ENCODE measurements around the gene ARRDC5.
"Not testable (repeated sequence)": the region's sequence is repeated elsewhere in the genome, so short reads cannot be mapped to it uniquely, and the experiment has no call there.

ARRDC5 gene

GRCh38 chr19:4867534-4868285, 35.0 kb downstream of the ARRDC5 start, which contains the start of gene PLIN3:
Gene PLIN3 (minus strand): TSS chr19:4867667. CDS start chr19:4861394, 6,273 bp downstream.
- ATAC-seq: peak; percentile 92 to 94

DNA sequence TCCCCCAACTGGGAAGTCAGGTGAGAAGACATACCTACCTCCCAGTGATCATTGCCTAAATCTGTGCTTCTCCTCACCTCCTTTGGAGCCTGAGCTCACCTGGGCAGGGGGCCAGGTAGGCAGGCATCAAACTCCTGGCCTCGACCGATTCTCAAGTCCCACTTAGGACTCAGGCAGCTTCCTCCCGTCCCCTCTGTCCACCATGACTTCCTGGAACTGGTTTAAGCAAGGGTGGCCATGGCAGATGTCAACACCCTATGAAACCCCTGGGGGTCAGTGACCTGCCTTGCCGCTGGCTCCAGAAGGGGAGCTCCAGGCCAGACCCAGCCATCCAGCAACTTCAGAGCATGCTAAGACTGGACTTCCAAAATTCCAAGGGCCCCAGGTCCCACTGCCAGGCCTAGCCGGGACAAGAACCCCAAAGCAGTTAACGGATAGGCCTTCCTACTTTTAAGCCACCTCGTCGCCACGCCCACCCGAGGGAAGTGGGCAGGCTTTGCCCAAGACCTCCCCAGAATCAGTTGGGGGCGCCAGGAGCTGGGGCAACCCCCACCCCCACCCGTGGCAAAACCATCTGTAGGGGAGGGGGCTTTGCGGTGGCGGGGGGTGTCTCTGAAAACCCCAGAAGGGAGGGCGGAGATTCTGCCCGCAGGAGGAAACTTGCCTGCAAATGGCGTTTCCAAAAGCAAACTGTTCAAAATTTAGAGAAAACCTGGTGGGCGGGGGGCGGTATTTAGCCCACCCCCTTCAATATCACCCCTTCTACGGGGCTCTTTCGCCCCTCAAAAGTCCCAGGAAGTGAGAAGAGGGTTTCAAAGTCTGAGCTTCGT, 35.9 kb downstream of the ARRDC5 start:
- ATAC-seq: no peak

DNA sequence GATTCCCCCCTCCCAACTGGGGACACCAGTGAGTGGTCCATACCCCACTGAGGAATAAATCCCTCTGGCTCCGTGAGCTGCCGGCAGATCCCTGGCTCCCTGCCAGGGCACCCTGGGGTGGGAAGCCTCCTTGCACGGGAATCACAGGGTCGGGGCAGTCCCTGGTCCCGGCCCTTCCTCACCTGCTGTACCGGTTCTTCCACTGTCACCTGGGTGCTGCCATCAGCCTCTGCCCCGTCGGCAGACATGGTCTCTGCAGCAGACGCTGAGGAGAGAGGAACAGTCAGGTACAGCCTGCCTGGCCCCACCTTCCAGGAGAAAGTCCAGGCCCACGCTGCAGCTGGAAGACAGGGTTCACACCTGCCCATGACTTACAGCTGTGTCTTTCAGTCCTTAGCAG, 41.5 kb downstream of the ARRDC5 start:
- no peak for ATAC-seq

DNA sequence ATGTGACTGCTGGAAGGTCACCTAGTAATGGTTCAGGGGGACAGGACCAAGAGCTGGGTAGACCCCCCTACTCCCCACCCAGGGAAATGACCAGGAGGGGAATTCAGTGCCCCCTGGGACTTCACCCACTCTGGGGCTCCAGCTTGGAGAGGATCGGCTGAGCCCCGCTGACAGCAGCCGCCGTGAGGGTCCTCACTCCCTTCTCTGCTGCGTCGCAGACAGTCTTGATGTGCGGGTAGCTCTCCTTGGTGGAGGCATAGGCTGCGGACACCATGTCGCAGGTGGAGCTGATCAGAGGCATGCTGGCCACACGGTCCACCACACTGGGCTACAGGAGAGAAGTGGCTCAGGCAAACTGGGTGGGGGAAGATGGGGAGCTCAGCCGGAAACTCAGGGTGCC, 43.0 kb downstream of the ARRDC5 start:
- no peak for ATAC-seq

- not testable (repeated sequence) for ATAC-seq
Observed at GRCh38 chr19:4856468-4856867, 46.2 kb downstream of the ARRDC5 start.

DNA sequence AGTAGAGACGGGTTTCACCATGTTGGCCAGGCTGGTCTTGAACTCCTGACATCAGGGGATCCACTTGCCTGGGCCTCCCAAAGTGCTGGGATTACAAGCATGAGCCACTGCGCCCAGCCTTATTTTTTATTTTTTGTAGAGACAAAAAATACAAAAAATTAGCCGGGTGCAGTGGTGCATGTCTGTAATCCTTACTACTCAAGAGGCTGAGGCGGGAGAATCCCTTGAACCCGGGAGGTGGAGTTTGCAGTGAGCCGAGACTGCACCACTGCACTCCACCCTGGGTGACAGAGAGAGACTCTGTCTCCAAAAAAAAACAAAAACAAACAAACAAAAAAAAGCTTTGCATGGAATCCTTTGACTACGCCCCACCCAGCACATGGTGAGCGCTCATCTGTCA, 49.2 kb downstream of the ARRDC5 start:
- not testable (repeated sequence) for ATAC-seq

- ATAC-seq: no peak
Observed at GRCh38 chr19:4852484-4852883, 50.2 kb downstream of the ARRDC5 start.

DNA sequence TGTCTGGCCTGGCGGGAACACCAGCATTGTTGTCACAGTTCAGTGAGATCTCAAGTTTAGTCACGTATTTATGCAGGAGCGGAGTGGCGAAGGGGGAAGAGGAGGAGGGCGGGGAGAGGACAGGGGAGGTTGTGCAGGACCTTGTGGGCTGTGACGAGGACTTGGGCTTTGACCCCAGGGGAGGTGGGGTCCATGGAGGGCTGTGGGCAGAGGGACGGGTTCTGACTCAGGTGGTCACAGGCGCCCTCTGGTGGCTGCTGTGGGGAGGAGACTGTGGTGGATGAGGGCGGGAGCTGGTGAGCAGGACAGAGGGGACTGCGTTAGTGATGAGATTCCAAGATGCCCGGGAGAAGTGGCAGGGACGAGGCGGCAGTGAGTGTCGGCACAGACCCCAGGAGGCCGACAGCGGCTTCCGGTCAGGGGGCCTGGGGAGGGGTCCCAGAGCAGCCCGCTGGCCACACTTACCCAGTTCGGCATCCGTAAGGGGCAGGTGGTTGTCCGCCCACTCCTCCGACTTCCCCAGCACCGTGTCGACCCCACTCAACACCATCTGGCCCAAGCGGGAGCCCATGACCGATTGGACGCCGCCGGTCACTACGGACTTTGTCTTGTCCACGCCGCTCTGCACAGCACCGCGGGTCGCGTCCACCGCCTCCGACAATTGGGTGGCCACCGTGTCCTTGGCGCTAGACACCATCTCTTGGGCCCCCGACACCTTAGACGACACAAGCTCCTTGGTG, 51.0 kb downstream of the ARRDC5 start:
- ATAC-seq: peak; percentile 73 to 89

- ATAC-seq: no peak
Observed at GRCh38 chr19:4849019-4849418, 53.7 kb downstream of the ARRDC5 start.

GRCh38 chr19:4847190-4847973, 55.3 kb downstream of the ARRDC5 start:
- ATAC-seq: no peak

GRCh38 chr19:4845975-4846374, 56.7 kb downstream of the ARRDC5 start:
- not testable (repeated sequence) for ATAC-seq

- ATAC-seq: no peak
Observed at GRCh38 chr19:4844348-4845179, 58.1 kb downstream of the ARRDC5 start.

- no peak for ATAC-seq
Observed at GRCh38 chr19:4843647-4843965, 59.1 kb downstream of the ARRDC5 start.

Data from activated CD4-positive, CD25-positive, alpha-beta regulatory T cell treated with anti-CD3 and anti-CD28 coated beads, Interleukin-2, amount 50 U/mL, for 24 hours (primary cell).